ENCODE results near the gene SRSF9. TPM values are rescaled to one million over a fixed set of nuclear protein-coding genes. Genes with fewer than 3 reads are reported as not detected.

Gene SRSF9
- polyA plus RNA-seq, 1 donor from 2014 or later = 289 TPM

DNA sequence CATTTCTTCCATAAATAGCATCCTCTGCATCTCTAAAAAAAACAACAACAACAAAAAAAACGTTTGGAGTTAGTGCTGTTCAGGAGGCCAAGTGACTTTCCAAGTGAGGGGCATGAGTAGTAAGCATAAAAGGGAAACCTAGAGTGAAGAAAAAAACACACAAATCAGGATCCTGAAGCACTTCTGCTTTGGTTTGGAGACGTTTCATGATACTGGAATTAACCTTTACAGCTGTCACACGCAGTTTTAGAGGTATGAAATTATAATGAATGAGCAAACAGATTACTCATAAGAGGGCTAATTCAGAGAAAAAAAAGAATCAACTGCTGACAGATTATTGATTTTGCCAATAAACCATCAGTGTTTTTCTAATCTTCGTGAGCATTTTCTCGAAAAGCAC is 3.8 kb downstream of the SRSF9 start:
- Histone ChIP-seq H3K79me2 (replicated peaks; ENCODE audit: insufficient read depth, low read length) (peaks cover 49% of the 10 kb centered on the region), H4K20me1 (ENCODE audit: insufficient read depth) (peaks cover 8% of the 10 kb centered on the region), H3K9ac (ENCODE audit: low read length) (no peak overlapping the region), H2AFZ (ENCODE audit: low read depth, low read length) (no peak overlapping the region), H3K4me3 (ENCODE audit: low read length) (no peak overlapping the region), H3K9me2 (ENCODE audit: insufficient read depth, low read length) (no peaks in the 10 kb centered on the region), H3K27ac (ENCODE audit: low read length) (no peak overlapping the region), H3K9me3 (ENCODE audit: low read length) (no peaks in the 10 kb centered on the region), H3F3A (ENCODE audit: insufficient read depth, low read length, poor library complexity, severe bottlenecking) (peaks cover 7% of the 10 kb centered on the region), H3K27me3 (ENCODE audit: insufficient read depth, low read depth, low read length) (no peaks in the 10 kb centered on the region), H3K4me2 (ENCODE audit: low read length) (no peak overlapping the region), H3K36me3 (ENCODE audit: insufficient read depth, low read length) (peaks cover 25% of the 10 kb centered on the region)
- TF ChIP-seq, protein P1, sequence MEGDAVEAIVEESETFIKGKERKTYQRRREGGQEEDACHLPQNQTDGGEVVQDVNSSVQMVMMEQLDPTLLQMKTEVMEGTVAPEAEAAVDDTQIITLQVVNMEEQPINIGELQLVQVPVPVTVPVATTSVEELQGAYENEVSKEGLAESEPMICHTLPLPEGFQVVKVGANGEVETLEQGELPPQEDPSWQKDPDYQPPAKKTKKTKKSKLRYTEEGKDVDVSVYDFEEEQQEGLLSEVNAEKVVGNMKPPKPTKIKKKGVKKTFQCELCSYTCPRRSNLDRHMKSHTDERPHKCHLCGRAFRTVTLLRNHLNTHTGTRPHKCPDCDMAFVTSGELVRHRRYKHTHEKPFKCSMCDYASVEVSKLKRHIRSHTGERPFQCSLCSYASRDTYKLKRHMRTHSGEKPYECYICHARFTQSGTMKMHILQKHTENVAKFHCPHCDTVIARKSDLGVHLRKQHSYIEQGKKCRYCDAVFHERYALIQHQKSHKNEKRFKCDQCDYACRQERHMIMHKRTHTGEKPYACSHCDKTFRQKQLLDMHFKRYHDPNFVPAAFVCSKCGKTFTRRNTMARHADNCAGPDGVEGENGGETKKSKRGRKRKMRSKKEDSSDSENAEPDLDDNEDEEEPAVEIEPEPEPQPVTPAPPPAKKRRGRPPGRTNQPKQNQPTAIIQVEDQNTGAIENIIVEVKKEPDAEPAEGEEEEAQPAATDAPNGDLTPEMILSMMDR (IDR thresholded peaks at IDR 0.05; ENCODE audit: poor library complexity, severe bottlenecking) = no peak
- no peak for TF ChIP-seq SMC3 (conservative IDR thresholded peaks at IDR 0.05; ENCODE audit: poor library complexity)
- TF ChIP-seq EZH2 (IDR thresholded peaks at IDR 0.05; ENCODE audit: borderline replicate concordance, insufficient read depth, low read length, poor library complexity, severe bottlenecking) = no peak
- no peak for TF ChIP-seq POLR2AphosphoS5 (IDR thresholded peaks at IDR 0.05)
- TF ChIP-seq MXI1 (conservative IDR thresholded peaks at IDR 0.05; ENCODE audit: poor library complexity, severe bottlenecking) = no peak
- TF ChIP-seq RAD21 (conservative IDR thresholded peaks at IDR 0.05) = no peak
- TF ChIP-seq EP300 (conservative IDR thresholded peaks at IDR 0.05; ENCODE audit: poor library complexity, severe bottlenecking) = no peak
- TF ChIP-seq TAF1 (IDR thresholded peaks at IDR 0.05; ENCODE audit: low read depth) = no peak
- TF ChIP-seq, protein P2, sequence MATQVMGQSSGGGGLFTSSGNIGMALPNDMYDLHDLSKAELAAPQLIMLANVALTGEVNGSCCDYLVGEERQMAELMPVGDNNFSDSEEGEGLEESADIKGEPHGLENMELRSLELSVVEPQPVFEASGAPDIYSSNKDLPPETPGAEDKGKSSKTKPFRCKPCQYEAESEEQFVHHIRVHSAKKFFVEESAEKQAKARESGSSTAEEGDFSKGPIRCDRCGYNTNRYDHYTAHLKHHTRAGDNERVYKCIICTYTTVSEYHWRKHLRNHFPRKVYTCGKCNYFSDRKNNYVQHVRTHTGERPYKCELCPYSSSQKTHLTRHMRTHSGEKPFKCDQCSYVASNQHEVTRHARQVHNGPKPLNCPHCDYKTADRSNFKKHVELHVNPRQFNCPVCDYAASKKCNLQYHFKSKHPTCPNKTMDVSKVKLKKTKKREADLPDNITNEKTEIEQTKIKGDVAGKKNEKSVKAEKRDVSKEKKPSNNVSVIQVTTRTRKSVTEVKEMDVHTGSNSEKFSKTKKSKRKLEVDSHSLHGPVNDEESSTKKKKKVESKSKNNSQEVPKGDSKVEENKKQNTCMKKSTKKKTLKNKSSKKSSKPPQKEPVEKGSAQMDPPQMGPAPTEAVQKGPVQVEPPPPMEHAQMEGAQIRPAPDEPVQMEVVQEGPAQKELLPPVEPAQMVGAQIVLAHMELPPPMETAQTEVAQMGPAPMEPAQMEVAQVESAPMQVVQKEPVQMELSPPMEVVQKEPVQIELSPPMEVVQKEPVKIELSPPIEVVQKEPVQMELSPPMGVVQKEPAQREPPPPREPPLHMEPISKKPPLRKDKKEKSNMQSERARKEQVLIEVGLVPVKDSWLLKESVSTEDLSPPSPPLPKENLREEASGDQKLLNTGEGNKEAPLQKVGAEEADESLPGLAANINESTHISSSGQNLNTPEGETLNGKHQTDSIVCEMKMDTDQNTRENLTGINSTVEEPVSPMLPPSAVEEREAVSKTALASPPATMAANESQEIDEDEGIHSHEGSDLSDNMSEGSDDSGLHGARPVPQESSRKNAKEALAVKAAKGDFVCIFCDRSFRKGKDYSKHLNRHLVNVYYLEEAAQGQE (IDR thresholded peaks at IDR 0.05; ENCODE audit: borderline replicate concordance) = no peak

DNA sequence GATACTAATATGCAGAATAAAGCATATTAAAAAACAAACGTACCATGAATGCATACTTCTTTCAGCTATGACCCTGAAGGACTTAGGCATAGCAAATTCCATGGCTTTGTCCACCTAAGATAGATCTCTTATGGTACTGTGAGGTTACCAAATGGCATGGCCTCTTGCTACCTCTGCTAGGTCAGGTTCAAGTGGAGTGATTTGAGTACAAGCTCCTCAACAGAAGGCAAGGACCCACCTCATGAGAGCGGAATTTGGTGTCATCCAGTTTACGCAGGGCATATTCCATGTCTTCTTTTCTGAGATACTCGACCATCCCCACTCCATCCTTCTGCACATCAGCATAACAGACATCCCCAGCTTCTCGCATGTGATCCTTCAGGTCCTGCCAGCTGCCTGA is 5.8 kb downstream of the SRSF9 start:
- H3K4me3 ChIP-seq (ENCODE audit: low read length) = no peak overlapping the region
- H3F3A ChIP-seq (ENCODE audit: insufficient read depth, low read length, poor library complexity, severe bottlenecking) = peaks cover 7% of the 10 kb centered on the region
- peaks cover 44% of the 10 kb centered on the region for H3K79me2 ChIP-seq (replicated peaks; ENCODE audit: insufficient read depth, low read length)
- no peaks in the 10 kb centered on the region for H3K27me3 ChIP-seq (ENCODE audit: insufficient read depth, low read depth, low read length)
- peaks cover 8% of the 10 kb centered on the region for H4K20me1 ChIP-seq (ENCODE audit: insufficient read depth)
- no peak overlapping the region for H3K9ac ChIP-seq (ENCODE audit: low read length)
- H3K27ac ChIP-seq (ENCODE audit: low read length) = no peak overlapping the region
- no peak overlapping the region for H2AFZ ChIP-seq (ENCODE audit: low read depth, low read length)
- no peak overlapping the region for H3K4me2 ChIP-seq (ENCODE audit: low read length)
- TF ChIP-seq RAD21 (conservative IDR thresholded peaks at IDR 0.05) (no peak), EP300 (conservative IDR thresholded peaks at IDR 0.05; ENCODE audit: poor library complexity, severe bottlenecking) (no peak)
- TF ChIP-seq, protein P2 (IDR thresholded peaks at IDR 0.05; ENCODE audit: borderline replicate concordance) = no peak
- H3K9me2 ChIP-seq (ENCODE audit: insufficient read depth, low read length) = no peaks in the 10 kb centered on the region
- H3K9me3 ChIP-seq (ENCODE audit: low read length) = no peaks in the 10 kb centered on the region
- peaks cover 25% of the 10 kb centered on the region for H3K36me3 ChIP-seq (ENCODE audit: insufficient read depth, low read length)
